ENCODE measurements around the gene PPP1R14B. TPM values are rescaled to one million over a fixed set of nuclear protein-coding genes. Genes with fewer than 3 reads are reported as not detected.
A peak's percentile ranks its signal among the peaks of the same experiment; 100 is the strongest.

PPP1R14B gene
- total RNA-seq, 4 donors from 2014 or later: 178 to 230 (median 203) TPM

GRCh38 chr11:64204464-64204989 lies 42.2 kb downstream of the PPP1R14B start:
- DNase-seq (ENCODE audit: low spot score in 2 of 2): peak; percentile 89 to 96
- intact Hi-C loops (cut with DNase I; ENCODE audit: low total_unique reads): no loop called here

GRCh38 chr11:64204080-64204440 lies 42.7 kb downstream of the PPP1R14B start:
- intact Hi-C loops (cut with DNase I; ENCODE audit: low total_unique reads): no loop called here
- TF ChIP-seq CTCF (IDR thresholded peaks at IDR 0.05) (no peak), POLR2A (IDR thresholded peaks at IDR 0.05) (no peak)
- no peak for DNase-seq (ENCODE audit: low spot score in 2 of 2)
- no peak overlapping the region for H3K4me3 ChIP-seq (ENCODE audit: low read depth, poor library complexity, severe bottlenecking)
- WGBS, 2 donors: 71 to 75% methylated on average over 16 of the region's 16 CpGs

More at GRCh38 chr11:64204464-64204989, 42.2 kb downstream of the PPP1R14B start:
- H3K4me3 ChIP-seq (ENCODE audit: low read depth, poor library complexity, severe bottlenecking): no peak overlapping the region
- 19 to 23% methylated on average over 7 of the region's 7 CpGs for WGBS, 2 donors
- TF ChIP-seq POLR2A (IDR thresholded peaks at IDR 0.05) (no peak), CTCF (IDR thresholded peaks at IDR 0.05) (peak in 1 of 3 donors; percentile 57)

- H3K4me3 ChIP-seq (ENCODE audit: low read depth, poor library complexity, severe bottlenecking): no peak overlapping the region
- no peak for DNase-seq (ENCODE audit: low spot score in 2 of 2)
- TF ChIP-seq POLR2A (IDR thresholded peaks at IDR 0.05) (no peak), CTCF (IDR thresholded peaks at IDR 0.05) (no peak)
- 90 to 92% methylated on average over 27 of the region's 27 CpGs for WGBS, 2 donors
- intact Hi-C loops (cut with DNase I; ENCODE audit: low total_unique reads): no loop called here
These were observed 43.2 kb downstream of the PPP1R14B start for GRCh38 chr11:64203421-64204079.

GRCh38 chr11:64202992-64203391 lies 43.8 kb downstream of the PPP1R14B start:
- 94% methylated on average over 9 of the region's 9 CpGs for WGBS, 2 donors
- H3K4me3 ChIP-seq (ENCODE audit: low read depth, poor library complexity, severe bottlenecking): no peak overlapping the region
- no peak for DNase-seq (ENCODE audit: low spot score in 2 of 2)
- intact Hi-C loops (cut with DNase I; ENCODE audit: low total_unique reads): no loop called here
- TF ChIP-seq CTCF (IDR thresholded peaks at IDR 0.05) (no peak), POLR2A (IDR thresholded peaks at IDR 0.05) (no peak)

GRCh38 chr11:64201543-64201942 lies 45.2 kb downstream of the PPP1R14B start:
- H3K4me3 ChIP-seq (ENCODE audit: low read depth, poor library complexity, severe bottlenecking): no peak overlapping the region
- TF ChIP-seq CTCF (IDR thresholded peaks at IDR 0.05) (no peak), POLR2A (IDR thresholded peaks at IDR 0.05) (no peak)
- DNase-seq (ENCODE audit: low spot score in 2 of 2): no peak
- 77 to 81% methylated on average over 3 of the region's 3 CpGs for WGBS, 2 donors
- intact Hi-C loops (cut with DNase I; ENCODE audit: low total_unique reads): no loop called here

GRCh38 chr11:64198511-64198910 lies 48.2 kb downstream of the PPP1R14B start:
- intact Hi-C loops (cut with DNase I; ENCODE audit: low total_unique reads): no loop called here
- H3K4me3 ChIP-seq (ENCODE audit: low read depth, poor library complexity, severe bottlenecking): no peak overlapping the region
- TF ChIP-seq POLR2A (IDR thresholded peaks at IDR 0.05) (no peak), CTCF (IDR thresholded peaks at IDR 0.05) (no peak)
- WGBS, 2 donors: 93 to 96% methylated on average over 2 of the region's 2 CpGs
- no peak for DNase-seq (ENCODE audit: low spot score in 2 of 2)

All from lower leg skin (tissue), 4 donors.